ENCODE results near the gene ETV6.

- TF ChIP-seq POLR2AphosphoS5 (IDR thresholded peaks at IDR 0.05; ENCODE audit: low read depth, low read length) (no peak), POLR2A (IDR thresholded peaks at IDR 0.05; ENCODE audit: low read depth, low read length) (no peak)
Measured at GRCh38 chr12:11917501-11917900, 268.0 kb downstream of the ETV6 start.

All from GM12892 (cell line).